Measurements from ENCODE around the gene INPP5E. TPM values are rescaled to one million over a fixed set of nuclear protein-coding genes. Genes with fewer than 3 reads are reported as not detected.
A peak's percentile ranks its signal among the peaks of the same experiment; 100 is the strongest.

INPP5E gene
- total RNA-seq, 2 experiments from 2014 or later, result 20.2 to 21.3 TPM

DNA sequence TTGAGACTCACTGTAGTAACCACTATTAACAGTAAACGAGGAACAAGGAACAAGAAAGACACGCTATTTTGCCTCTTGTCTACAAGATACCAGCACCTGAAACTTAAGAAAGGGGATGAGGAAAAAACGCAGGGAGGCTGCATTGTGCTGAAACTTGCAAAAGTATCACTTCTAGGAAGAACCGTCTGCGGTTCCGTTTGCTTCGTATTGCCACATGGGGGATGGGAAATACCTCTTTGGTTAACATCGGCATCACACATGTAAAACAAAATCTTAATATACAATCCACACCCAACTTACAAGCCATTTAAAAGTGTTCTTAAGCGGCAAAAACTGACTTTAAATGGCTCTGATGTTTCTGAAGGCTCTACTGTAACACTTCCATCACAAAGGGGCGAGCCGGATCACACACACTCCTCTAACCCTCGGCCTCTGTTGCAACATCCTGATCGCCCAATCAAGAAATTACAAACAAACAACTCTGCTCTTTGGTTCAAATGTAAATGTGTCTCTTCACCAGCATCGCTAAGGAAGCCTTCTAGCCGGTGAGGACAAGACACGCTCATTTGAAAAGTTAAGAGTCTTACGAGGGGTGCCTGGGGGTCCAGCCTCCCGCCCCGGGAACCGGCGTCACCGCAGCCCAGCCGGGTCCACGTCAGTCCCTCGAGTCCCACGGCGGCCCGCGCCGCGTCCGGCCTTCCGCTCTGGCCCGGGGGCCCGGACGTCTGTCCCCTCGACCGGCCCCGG lies 42.6 kb upstream of the INPP5E start:
- Histone ChIP-seq H3K36me3 (ENCODE audit: insufficient read depth, low read length) (peaks cover 21% of the 10 kb centered on the region), H2AFZ (ENCODE audit: low read length) (peak overlapping the region; percentile 18; the same call in 1 of the 2 replicates), H3K27ac (ENCODE audit: low read depth, low read length, poor library complexity, severe bottlenecking) (peak overlapping the region; percentile 71), H4K20me1 (ENCODE audit: insufficient read depth, low read length) (peaks cover 10% of the 10 kb centered on the region; the same call in 1 of the 2 replicates), H3K79me2 (ENCODE audit: insufficient read depth, low read depth, low read length) (peaks cover 46% of the 10 kb centered on the region), H3K9me3 (ENCODE audit: low read length) (no peaks in the 10 kb centered on the region), H3K4me1 (ENCODE audit: insufficient read depth, low read length, poor library complexity, severe bottlenecking) (peaks cover 16% of the 10 kb centered on the region), H3K9me2 (ENCODE audit: insufficient read depth, low read length) (no peaks in the 10 kb centered on the region), H3K4me2 (ENCODE audit: low read length) (peak overlapping the region; percentile 92), H3K4me3 (ENCODE audit: low read depth, low read length, poor library complexity, severe bottlenecking) (peak overlapping the region; percentile 97)
- TF ChIP-seq, protein P1, sequence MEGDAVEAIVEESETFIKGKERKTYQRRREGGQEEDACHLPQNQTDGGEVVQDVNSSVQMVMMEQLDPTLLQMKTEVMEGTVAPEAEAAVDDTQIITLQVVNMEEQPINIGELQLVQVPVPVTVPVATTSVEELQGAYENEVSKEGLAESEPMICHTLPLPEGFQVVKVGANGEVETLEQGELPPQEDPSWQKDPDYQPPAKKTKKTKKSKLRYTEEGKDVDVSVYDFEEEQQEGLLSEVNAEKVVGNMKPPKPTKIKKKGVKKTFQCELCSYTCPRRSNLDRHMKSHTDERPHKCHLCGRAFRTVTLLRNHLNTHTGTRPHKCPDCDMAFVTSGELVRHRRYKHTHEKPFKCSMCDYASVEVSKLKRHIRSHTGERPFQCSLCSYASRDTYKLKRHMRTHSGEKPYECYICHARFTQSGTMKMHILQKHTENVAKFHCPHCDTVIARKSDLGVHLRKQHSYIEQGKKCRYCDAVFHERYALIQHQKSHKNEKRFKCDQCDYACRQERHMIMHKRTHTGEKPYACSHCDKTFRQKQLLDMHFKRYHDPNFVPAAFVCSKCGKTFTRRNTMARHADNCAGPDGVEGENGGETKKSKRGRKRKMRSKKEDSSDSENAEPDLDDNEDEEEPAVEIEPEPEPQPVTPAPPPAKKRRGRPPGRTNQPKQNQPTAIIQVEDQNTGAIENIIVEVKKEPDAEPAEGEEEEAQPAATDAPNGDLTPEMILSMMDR (conservative IDR thresholded peaks at IDR 0.05; ENCODE audit: low read length), result no peak; the same call in 1 of the 2 replicates
- TF ChIP-seq EZH2phosphoT487 (IDR thresholded peaks at IDR 0.05; ENCODE audit: borderline replicate concordance, low read depth, low read length), result no peak
- CTCF ChIA-PET (ENCODE audit: unreplicated experiment), result no interaction called here
- peak; percentile 40 for DNase-seq (ENCODE audit: low spot score)
- BruUV-seq (replicated peaks), result TSS peak; percentile 81
- POLR2A ChIA-PET, result no interaction called here
- intact Hi-C loops (cut with micrococcal nuclease; ENCODE audit: unreplicated experiment), result loop anchor here (2.0 kb wide), 2 partner anchors 43 to 71 kb away; partner anchors contain the start of genes ENTR1, INPP5E and PMPCA

DNA sequence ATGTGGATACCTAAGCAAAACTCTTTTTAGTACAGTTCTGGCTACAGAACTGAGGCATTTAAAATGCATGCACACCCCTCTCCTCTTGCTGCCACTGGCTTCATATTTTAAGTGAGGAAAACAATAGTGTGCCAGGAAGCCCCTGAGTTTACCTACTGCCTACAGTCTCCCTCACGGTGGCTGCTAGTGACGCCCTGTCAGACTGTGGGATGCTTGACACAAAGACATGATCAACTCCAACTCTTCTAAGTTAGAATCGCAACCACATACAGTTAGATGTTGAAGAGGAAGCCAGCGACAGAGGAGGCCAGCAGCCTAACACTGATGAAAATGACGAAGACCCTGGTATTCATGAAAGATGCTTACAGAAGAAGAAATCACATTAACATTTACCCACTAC lies 41.9 kb upstream of the INPP5E start:
- peaks cover 46% of the 10 kb centered on the region for H3K79me2 ChIP-seq (ENCODE audit: insufficient read depth, low read depth, low read length)
- peaks cover 10% of the 10 kb centered on the region; the same call in 1 of the 2 replicates for H4K20me1 ChIP-seq (ENCODE audit: insufficient read depth, low read length)
- peak overlapping the region; percentile 92 for H3K4me2 ChIP-seq (ENCODE audit: low read length)
- BruUV-seq (replicated peaks), result no TSS peak
- no peak for DNase-seq (ENCODE audit: low spot score)
- CTCF ChIA-PET (ENCODE audit: unreplicated experiment), result no interaction called here
- no peaks in the 10 kb centered on the region for H3K9me3 ChIP-seq (ENCODE audit: low read length)
- intact Hi-C loops (cut with micrococcal nuclease; ENCODE audit: unreplicated experiment), result no loop called here
- no peaks in the 10 kb centered on the region for H3K9me2 ChIP-seq (ENCODE audit: insufficient read depth, low read length)
- POLR2A ChIA-PET, result no interaction called here
- TF ChIP-seq, protein P1 (conservative IDR thresholded peaks at IDR 0.05; ENCODE audit: low read length), result no peak
- TF ChIP-seq EZH2phosphoT487 (IDR thresholded peaks at IDR 0.05; ENCODE audit: borderline replicate concordance, low read depth, low read length), result no peak
- H2AFZ ChIP-seq (ENCODE audit: low read length), result no peak overlapping the region
- H3K4me1 ChIP-seq (ENCODE audit: insufficient read depth, low read length, poor library complexity, severe bottlenecking), result peaks cover 16% of the 10 kb centered on the region
- peaks cover 27% of the 10 kb centered on the region for H3K36me3 ChIP-seq (ENCODE audit: insufficient read depth, low read length)
- peak overlapping the region; percentile 71 for H3K27ac ChIP-seq (ENCODE audit: low read depth, low read length, poor library complexity, severe bottlenecking)
- peak overlapping the region; percentile 97 for H3K4me3 ChIP-seq (ENCODE audit: low read depth, low read length, poor library complexity, severe bottlenecking)

Measured in OCI-LY7 (cell line).